Endometrium (tissue), 2 donors: ENCODE measurements around the gene MEGF11.

ENCODE experiments used
- FAIRE-seq: peaks from 2 replicates; lab custom pipeline; 2012; peaks lifted over from hg19 to GRCh38; lab: Jason Lieb, UNC
- donor health status: control.
- donor health status: control.

MEGF11 gene

DNA sequence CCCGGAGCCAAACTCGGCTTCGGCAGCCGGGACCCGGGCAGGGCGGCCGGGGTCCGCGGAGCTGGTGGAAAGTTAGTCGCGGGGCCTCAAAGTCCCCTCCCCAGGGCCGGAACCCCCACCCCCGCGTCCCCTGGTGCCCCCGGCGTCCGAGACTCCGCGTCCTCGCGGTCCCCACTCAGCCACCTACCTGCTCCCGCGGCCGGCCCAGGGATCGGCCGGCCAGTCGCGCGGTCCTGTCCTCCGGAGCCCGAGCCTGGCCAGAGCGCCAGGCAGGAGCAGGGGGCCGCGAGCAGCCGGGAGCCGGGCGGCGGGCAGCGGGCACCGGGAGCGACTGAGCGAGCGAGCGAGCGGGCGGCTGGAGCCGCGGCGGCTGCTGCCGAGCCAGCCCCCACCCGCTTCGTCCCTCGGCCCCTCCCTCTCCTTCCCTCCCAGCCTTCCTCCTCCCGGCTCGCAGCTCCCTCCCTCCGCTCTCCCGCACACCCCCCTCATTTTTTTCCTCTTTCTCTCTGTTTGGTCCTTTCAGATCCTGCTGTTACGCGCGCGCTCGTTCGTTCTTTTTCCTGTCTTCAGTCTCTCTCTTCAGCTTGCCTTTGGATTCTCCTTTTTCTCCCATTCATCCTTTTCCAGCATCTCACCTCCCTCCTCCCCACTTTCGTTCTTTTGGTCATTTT lies at the start of gene MEGF11:
Gene MEGF11 (minus strand): TSS at position 333 of the 671 bp plus-strand sequence. CDS start 125,347 bp downstream, outside the sequence.
- FAIRE-seq: no peak

DNA sequence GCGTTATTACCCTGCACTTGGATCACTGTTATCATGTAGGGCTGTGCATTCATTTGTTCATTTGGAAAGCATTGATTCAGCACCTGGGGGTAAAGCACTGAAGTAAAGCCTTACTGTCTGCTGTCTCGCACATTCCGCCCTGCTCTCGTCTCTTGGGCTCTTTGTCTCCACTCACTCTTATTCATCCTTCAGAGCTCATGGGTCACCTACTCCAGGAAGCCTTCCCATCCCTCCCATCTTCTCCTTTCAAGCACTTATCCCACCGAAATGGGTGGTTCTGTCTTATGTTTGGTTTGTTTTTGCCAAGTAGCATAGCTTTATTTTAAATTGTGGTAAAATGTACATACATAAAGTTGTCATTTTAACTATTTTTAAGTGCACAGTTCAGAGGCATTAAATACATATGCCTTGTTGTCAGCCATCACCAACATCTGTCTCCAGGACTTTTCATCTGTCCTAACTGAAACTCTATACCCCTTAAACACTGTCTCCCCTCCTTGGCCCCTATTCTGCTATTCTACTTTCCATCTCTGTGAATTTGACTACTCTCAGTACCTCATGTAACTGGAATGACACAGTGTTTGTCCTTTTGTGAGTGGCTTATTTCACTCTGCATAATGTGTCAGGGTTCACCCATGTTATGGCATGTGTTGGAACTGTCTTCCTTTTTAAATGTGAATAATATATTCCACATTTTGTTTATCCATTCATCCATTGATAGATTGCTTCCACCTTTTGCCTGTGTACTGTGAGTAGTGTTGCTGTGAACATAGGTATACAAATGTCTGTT lies 49.1 kb upstream of the MEGF11 start:
- no peak for FAIRE-seq

DNA sequence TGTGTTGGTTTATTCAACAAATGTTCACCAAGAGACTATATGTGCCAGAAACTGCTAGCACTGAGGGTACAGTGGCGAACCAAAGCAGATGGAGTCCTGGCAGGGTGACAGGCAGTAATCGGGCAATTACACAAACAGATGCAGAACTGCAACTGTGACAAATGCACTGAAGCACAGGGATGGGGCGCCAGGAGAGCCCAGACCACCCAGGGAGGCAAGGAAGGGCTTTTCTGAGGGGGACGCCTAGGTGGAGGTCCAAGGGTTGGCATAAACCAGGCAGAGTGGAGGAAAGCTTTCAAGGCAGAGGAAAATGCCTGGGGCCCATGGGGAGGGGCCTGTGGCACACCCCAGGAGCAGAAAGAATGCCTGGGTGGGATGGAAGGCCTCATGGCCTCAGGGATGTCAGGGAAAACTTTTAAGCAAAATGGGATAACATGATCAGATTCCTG lies 45.3 kb upstream of the MEGF11 start:
- FAIRE-seq: no peak

DNA sequence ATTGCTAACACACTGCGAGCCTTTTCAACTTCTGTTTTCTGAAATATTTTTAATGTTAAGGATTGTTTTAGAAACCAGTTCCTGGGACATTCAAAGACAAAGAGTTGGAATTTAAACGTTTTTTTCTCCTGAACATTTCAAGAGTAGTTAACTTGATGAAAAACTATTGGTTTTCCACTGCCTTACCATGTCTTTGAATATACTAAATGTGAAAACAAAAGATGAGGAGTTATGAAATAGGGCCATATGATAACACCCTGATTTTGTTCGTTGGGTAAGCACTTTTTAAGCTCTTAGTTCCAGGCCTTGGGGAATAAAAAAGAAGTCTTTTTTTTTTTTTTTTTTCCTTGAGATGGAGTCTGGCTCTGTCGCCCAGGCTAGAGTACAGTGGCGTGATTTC lies 42.6 kb upstream of the MEGF11 start:
- no peak for FAIRE-seq

DNA sequence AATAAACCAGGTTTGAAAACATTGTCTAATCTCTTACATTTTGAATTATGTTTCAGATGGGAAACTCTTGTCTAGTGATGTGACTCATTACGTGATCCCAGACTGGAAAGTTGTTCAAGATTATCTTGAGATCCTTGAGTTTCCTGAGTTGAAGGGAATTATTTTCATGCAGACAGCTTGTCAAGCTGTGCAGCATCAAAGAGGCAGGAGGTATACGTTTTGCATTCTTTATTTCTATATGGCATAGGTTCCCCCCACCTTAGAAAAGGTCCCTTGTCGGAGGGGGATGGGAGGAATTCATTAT lies 41.3 kb upstream of the MEGF11 start:
- no peak for FAIRE-seq

DNA sequence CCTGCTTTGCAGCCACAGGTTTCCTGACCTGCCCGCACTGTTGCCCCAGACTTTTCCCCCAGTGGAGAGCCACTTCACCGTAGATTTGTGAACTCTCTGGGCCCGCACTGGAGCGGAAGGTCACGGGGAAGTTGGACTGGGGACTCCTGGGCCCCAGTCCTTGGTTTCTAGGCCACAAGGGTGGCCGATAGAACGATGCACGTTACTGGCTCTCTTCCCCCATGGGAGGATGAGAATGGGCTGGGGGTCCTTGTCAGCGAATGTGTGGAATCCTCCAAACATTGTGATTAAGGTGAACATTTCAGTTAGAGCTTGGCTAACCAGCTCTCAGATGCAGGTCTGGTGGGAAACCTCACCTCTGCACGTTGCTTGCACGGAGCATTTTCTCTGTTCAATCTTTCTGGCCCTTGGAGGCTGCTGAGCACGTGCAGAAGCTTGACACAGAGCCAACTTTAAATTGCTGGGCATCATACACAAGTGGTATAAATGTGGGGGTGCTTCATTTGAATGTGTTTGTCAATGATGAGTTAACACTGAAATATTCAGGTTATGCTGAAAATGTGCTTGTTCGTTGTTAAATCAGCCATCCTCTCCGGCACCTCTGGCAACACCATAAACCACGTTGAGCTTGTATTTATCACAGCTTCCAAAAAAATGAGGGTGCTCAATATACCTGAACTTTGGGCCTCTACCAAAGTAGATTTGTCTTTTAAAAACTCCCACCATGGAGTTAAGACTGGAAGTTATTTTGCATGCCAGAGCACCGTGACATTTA lies 40.8 kb upstream of the MEGF11 start:
- FAIRE-seq: no peak

DNA sequence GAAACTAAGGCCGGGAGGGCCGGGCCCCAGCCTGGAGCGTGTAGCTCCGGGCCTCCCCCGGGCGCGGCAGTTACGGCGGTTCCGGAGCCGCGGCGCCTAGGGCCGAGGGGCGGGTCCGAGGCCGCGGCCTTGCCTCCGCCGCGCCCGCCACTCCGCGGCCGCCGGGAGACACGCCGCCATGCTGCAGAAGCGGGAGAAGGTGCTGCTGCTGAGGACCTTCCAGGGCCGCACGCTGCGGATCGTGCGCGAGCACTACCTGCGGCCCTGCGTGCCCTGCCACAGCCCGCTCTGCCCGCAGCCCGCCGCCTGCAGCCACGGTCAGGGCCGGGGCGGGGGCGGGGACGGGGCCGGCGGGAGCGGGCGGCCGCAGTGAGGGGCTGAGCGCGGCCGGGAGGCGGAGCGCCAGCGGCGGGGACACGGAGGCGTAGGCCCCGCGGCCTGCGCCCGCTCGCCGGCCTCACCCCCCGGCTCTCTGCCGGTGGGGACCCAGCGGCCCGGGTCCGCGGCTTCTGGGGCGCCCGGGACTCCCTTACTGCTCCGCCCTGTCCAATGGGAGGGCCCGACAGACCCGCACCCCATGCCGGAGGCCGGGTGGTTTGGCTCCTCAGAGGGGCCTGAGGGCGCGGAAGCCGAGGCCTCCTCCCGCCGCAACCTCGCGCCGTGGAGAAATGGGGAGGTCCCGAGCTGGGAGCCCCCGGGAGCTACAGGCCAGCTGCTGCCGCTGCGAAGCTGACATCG lies 40.0 kb upstream of the MEGF11 start, which contains the start of gene DIS3L:
Gene DIS3L (plus strand): TSS at position 150 of the 738 bp plus-strand sequence. CDS start 29 bp downstream, at position 179.
- FAIRE-seq: no peak

DNA sequence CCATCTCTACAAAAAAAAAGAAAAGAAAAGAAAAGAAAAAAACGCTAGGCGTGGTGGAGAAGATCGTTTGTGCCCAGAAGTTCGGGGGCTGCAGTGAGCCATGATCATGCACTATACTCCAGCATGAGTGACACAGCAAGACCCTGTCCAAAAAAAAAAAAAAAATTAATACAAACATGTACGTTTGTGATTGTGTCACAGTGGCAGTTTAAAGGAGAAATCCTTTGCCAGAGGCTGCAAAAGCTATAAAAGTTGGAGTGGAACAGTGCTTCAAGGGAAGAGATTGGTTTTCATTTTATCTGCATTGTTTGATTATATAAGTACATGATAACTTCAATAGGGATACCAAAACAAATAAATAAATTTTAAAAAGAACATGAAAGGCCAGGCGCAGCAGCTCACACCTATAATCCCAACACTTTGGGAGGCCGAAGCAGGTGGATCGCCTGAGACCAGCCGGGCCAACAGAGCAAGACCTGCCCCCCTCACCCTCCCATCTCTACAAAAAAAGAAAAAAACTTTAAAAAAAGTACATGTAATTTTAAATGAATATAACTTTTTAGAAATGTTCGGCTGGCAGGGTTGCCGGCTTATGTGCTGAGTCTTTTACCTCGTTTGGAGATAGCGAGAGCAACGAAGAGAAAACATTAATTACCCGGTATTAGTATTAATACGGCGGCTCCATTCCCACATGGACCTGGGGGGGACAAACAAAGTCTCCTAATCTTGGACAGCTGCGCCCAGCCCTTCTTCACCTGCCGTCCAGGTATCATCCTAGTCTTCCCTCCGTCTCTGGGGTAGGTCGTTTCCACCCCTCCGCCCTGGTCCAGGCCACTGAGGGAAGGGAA lies 39.2 kb upstream of the MEGF11 start:
- FAIRE-seq: no peak

DNA sequence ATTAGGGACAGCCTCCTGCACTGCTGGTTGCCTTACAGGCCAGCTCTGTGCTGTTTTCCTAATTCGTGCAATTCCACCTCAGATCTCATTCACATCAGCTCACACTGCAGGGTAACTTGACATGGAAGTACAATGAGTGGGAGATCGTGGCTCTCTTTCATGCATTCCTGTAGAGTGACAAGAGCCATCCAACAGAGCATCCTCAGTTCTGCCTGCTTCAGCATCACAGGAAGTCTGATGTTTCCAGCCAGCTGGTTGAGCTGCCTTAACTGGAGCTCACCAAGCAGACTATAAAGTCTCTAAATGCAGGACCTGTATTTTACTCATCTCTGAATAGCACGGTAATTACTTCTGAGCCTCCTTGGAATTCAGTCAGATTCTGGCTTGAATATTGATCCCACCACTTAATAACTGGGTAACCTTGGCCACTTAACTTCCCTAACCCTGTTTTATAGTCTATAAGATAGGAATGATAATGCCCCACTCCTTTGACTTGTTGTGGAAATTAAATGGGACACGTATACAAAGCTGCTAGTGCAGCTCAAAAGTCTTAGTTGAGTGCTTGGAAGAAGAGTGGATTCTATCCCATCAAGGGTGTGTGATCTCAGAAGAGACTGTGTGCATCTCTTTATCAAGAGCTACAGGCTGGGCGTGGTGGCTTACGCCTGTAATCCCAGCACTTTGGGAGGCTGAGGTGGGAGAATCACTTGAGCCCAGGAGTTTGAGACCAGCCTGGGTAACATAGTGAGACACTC lies 38.4 kb upstream of the MEGF11 start:
- FAIRE-seq: no peak

DNA sequence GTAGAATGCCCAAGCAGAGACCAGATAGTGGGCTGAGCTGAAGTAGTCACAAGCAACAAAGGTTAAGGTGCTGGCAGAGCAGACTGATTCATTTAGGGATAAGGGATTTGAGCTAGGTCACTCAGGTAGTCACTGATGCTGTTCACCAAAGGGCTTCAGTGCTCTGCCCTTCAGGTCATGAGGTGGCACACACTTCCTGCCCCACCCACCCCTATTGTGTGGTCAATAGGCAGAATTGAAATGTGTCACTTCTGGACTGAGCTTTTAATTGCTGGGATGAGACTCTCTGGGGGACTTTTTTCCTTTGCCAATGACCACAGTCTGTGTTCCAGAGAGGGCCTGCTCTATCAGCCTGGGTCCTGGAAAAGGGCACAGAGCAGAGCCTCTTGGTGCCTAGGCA lies 37.0 kb upstream of the MEGF11 start:
- no peak for FAIRE-seq

DNA sequence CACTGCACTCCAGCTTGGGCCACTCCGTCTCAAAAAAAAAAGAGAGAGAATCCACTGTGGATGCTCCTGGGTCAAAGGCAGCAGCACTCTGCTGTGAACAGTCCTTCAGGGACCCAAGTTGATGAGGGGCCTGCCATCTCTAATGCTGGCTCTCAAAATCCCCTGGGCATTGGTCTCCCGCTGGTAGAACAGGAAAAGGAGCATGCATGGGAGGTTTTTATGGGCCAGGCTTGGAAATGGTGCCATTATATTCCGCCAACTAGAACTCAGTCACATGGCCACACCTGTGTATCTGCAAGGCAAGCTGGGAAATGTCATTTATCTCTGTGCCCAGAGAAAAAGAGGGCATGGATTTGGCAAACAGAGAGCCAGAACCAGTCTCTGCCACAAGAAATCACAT lies 36.5 kb upstream of the MEGF11 start:
- FAIRE-seq: no peak

DNA sequence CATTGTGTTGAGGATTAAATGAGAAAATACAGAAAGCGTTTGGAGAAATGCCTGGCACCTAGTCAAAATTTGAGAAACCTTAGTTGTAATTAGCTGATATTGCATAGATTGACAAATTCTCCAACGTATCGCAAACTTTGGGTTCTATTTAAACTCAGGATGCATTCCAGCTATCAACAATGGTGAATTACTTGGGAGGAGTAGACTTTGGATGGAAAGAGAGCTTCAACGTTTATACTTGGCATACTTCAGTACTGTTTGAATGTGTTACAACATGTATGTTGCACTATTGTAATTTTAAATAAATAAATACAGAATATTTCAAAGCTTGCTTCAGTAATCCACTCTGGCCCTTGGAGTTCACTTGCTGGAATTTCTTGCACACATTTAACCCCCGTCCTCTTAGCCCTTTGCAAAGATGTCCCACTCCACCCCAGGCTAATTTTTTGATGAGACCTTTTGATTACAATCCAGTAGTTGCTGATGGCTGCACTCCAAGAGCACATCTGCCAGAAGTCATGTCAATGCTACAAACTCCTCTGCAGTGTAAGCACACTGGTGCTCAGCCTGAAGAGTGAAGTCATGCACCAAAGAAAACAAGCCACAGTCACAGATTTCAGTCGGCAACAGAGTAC lies 35.1 kb upstream of the MEGF11 start:
- FAIRE-seq: no peak

DNA sequence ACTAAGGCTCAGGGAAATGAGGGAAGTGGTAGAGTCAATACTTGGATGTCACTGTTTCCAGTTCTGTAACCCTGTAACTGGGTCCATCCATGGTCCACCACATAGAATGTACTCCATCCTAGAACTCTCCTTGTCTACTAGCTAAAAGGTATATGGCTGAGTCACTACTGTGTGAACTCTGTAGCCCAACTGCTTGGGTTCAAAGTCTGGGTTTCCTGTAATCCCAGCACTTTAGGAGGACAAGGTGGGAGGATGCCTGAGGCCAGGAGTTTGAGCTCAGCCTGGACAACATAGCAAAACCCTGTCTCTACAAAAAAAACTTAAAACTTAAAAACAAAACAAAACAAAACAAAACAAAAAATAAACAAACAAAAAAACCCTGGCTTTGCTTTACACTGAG lies 34.5 kb upstream of the MEGF11 start:
- no peak for FAIRE-seq

DNA sequence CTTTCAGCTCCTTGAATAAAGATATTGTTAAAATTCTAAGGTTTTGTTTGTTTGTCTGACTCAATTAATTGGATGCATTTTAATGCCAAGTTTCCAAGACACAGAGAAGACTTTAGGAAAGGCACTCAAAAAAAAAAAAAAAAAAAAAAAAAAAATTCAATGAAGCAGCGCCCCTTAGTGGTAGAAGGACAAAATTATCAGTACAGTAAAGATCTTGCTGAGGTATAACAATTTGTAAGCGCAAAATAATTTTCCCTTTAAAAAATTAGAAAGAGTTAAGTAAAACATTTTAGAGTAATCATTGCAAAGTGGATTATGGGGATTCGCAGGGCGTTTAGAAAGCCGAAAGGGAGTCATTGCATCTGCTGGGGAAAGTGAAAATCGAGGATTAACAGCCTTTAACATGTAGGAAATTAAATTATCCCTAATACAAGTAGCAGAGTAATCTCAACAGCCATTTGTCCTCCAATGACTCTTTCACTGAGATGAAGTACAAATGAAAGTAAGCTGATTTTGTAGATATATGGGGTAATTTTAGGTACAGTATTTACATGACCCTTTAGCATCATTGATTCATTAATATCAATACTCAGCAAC lies 34.0 kb upstream of the MEGF11 start:
- peak; percentile 98 for FAIRE-seq

DNA sequence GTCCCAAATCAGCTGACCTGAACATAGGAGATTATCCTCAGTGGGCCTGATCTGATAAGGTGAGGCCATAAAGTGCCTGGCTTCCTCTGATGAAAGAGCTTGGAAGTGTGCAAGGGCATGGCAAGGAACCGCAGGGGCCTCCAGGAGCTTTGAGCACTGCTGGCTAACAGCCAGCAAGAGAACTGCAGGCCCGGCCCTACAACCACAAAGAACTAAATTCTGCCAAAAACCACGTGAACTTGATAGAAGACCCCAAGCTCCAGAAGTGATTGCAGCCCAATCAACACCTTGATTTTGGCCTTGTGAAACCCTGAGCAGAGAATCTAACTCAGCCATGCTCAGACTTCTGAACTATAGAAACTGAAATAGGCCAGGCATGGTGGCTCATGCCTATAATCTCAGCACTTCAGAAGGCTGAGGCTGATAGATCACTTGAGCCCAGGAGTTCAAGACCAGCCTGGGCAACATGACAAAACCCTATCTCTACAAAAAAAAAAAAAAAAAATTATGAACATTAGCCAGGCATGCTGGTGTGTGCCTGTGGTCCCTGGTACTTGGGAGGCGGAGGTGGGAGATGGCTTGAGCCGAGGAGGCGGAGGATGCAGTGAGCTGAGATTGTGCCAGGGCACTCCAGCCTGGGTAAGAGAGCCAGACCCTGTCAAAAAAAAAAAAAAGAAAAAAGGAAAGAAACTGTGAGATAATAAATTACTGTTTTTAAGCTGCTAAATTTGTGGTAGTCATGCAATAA lies 32.2 kb upstream of the MEGF11 start:
- no peak for FAIRE-seq

DNA sequence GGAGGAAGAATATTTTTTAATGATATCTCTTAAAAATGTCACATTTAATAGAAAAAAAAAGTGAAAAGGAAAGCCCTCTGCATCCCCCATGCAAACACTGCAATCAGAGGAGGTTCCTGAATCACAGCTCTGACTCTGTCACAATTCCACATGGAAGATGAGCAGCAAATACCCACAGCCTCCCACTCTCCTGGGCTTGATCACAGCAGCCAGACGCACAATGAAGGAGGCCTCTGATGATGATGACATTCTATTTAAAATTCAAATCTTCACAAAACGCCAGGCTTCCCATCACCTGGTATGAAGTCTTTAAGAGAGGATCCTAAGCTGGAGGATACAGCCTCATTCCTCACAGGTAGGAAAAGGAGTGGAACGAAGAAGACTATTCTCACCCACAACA lies 30.7 kb upstream of the MEGF11 start:
- FAIRE-seq: no peak

DNA sequence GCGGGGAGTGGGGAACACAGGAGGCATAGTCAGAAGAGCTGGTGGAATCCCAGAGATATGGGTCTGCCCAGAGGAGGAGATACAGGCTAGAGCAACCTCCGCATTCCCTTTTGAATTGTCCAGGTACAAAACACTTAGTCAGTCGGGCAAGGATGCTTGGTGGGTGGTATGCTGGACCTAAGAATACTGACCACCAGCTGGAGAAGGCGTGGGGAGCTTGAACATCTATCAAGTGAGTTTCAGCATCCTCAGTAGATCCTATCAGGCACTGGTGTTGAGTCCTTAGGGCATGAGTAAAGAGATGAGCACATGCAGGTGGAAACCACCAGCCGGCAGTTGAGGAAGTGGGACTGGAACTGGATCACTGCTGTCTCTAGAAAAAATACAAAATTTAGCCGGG lies 25.1 kb upstream of the MEGF11 start:
- FAIRE-seq: no peak

DNA sequence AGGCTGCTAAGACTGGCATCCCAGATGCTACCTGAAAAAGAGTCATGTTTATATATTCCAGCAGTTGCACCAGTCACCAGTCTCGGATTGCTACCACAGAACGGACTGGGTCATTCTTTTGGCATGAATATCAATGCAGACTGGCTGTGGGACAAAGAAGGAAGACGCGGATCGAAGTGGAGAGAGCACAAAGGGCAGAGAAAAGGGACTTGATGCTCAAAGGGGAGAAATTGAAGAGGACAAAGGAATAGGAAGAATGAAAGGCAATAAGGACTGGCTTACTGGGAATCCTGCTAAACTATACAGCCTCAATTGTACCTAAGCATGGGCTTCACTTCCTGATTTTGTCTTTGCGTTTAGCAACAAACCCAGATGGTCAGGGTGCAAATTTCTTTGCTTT lies 24.5 kb upstream of the MEGF11 start:
- no peak for FAIRE-seq

DNA sequence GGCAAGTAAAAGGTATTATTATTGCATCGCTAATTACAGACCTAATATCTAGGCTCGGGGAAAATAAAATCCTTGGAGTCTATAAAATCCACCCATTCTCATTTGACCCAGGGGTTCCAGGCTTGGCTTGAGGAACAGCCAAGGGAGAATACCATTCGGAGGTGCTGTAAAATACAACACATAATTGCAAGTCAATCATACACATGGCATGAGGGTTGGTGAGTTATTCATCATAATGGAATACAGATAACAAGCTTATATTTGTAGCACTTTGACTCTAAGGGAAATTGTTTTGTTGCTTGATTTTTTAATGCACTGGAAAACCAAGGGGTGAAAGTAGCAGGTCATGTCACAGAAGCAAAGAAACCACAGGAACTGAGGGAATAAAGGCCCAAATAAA lies 23.0 kb upstream of the MEGF11 start:
- FAIRE-seq: no peak
